IMR-90 (cell line): ENCODE measurements around the gene JSRP1. TPM values are rescaled to one million over a fixed set of nuclear protein-coding genes. Genes with fewer than 3 reads are reported as not detected.

Experiments
- microRNA-seq, 2 experiments: library from miRNA; stranded (forward) in 1 of 2; unstranded in 1 of 2; fragments of 10-50 nt in 1 of 2; fragments of <30 nt in 1 of 2; gene quantifications in 1 of 2; microRNA quantifications in 1 of 2; one replicate each; pipeline versions ENCODE3 to v1.1.0; 2013 to 2020; ENCODE audit not compliant: insufficient read depth in 1 of 2, insufficient read length in 1 of 2, unreplicated experiment in 1 of 2
- polyA plus RNA-seq, 3 experiments: library from polyadenylated mRNA; depleted of rRNA; stranded (reverse); fragments of >200 nt; gene quantifications; 2 replicates each; pipeline ENCODE4 v1.2.3, GENCODE V29; 2012; ENCODE audit warnings: low replicate concordance in 1 of 3
- small RNA-seq, 5 experiments: library from RNA; depleted of rRNA; stranded (forward); fragments of <200 nt; gene quantifications; one replicate each; pipeline ENCODE3, GENCODE V24; 2012
- total RNA-seq: library from RNA; depleted of rRNA; stranded (reverse); fragments of >200 nt; gene quantifications from 2 replicates; pipeline ENCODE4 v1.2.3, GENCODE V29; 2012; rRNA removed

Gene JSRP1
- total and polyA plus RNA-seq, 2 of the 4 experiments (the other 2 are of a cell fraction): not detected

Small RNA genes lying within 50 kb of the gene (microRNA-seq; reads per million reads assigned to microRNA genes)
- gene MIR1227 (ENCODE audit: insufficient read depth in 1 of 2, insufficient read length in 1 of 2, unreplicated experiment in 1 of 2) (1.0 to 2.9 reads per million in 2 experiments), gene MIR4321 (ENCODE audit: unreplicated experiment) (not detected)

Small RNA genes lying within 50 kb of the gene (small RNA-seq; reads per million reads assigned to genes)
- 0 reads per million in 5 experiments for gene MIR1227

Other genes starting within 250 kb of the JSRP1 start
- 24.4 and 25.8 TPM in 2 replicates for gene BTBD2, start 240.7 kb downstream of the JSRP1 start, total RNA-seq
- 65.7 and 67.1 TPM in 2 replicates for gene BTBD2, start 240.7 kb downstream of the JSRP1 start, polyA plus RNA-seq (2012; rRNA removed)
- gene MKNK2, start 205.2 kb downstream of the JSRP1 start, total RNA-seq: 20.8 and 21.9 TPM in 2 replicates
- gene MKNK2, start 205.2 kb downstream of the JSRP1 start, polyA plus RNA-seq (2012; rRNA removed): 31.8 and 37.5 TPM in 2 replicates
- 8.9 and 9.3 TPM in 2 replicates for gene MOB3A, start 160.1 kb downstream of the JSRP1 start, total RNA-seq
- 26.5 and 28.8 TPM in 2 replicates for gene MOB3A, start 160.1 kb downstream of the JSRP1 start, polyA plus RNA-seq (2012; rRNA removed)
- gene IZUMO4, start 159.5 kb downstream of the JSRP1 start, total RNA-seq: 0.56 and 0.72 TPM in 2 replicates
- gene IZUMO4, start 159.5 kb downstream of the JSRP1 start, polyA plus RNA-seq (2012; rRNA removed): 2.8 and 3.4 TPM in 2 replicates
- gene AP3D1, start 104.9 kb downstream of the JSRP1 start, total RNA-seq: 75.3 and 76.1 TPM in 2 replicates
- gene AP3D1, start 104.9 kb downstream of the JSRP1 start, polyA plus RNA-seq (2012; rRNA removed): 129 and 132 TPM in 2 replicates
- gene DOT1L, start 92.5 kb downstream of the JSRP1 start, total RNA-seq: 2.5 TPM in 2 replicates
- gene DOT1L, start 92.5 kb downstream of the JSRP1 start, polyA plus RNA-seq (2012; rRNA removed): 12.6 and 22.0 TPM in 2 replicates
- 31.7 and 33.1 TPM in 2 replicates for gene PLEKHJ1, start 20.1 kb downstream of the JSRP1 start, total RNA-seq
- gene PLEKHJ1, start 20.1 kb downstream of the JSRP1 start, polyA plus RNA-seq (2012; rRNA removed): 62.8 and 69.8 TPM in 2 replicates
- gene SF3A2, start 19.6 kb downstream of the JSRP1 start, total RNA-seq: 4.8 and 7.5 TPM in 2 replicates
- 29.8 and 34.5 TPM in 2 replicates for gene SF3A2, start 19.6 kb downstream of the JSRP1 start, polyA plus RNA-seq (2012; rRNA removed)
- gene AMH, start 7.1 kb downstream of the JSRP1 start, total RNA-seq: under 0.01 TPM in 1 of 2 replicates, not detected in the other
- 0.86 and 1.5 TPM in 2 replicates for gene AMH, start 7.1 kb downstream of the JSRP1 start, polyA plus RNA-seq (2012; rRNA removed)
- gene PEAK3, start 25.8 kb upstream of the JSRP1 start, total RNA-seq: under 0.01 TPM in 1 of 2 replicates, not detected in the other
- gene PEAK3, start 25.8 kb upstream of the JSRP1 start, polyA plus RNA-seq (2012; rRNA removed): 0.09 and 0.19 TPM in 2 replicates
- gene LINGO3, start 51.7 kb upstream of the JSRP1 start, total RNA-seq: not detected in 2 replicates
- gene LINGO3, start 51.7 kb upstream of the JSRP1 start, polyA plus RNA-seq (2012; rRNA removed): not detected in 2 replicates
- 145 and 200 TPM in 2 replicates for gene LSM7, start 72.2 kb upstream of the JSRP1 start, total RNA-seq
- gene LSM7, start 72.2 kb upstream of the JSRP1 start, polyA plus RNA-seq (2012; rRNA removed): 544 and 708 TPM in 2 replicates
- 3.4 and 4.2 TPM in 2 replicates for gene SPPL2B, start 72.3 kb upstream of the JSRP1 start, total RNA-seq
- gene SPPL2B, start 72.3 kb upstream of the JSRP1 start, polyA plus RNA-seq (2012; rRNA removed): 45.7 and 52.0 TPM in 2 replicates
- not detected in 2 replicates for gene TMPRSS9, start 103.8 kb upstream of the JSRP1 start, total RNA-seq
- not detected in 2 replicates for gene TMPRSS9, start 103.8 kb upstream of the JSRP1 start, polyA plus RNA-seq (2012; rRNA removed)
- 21.0 and 29.2 TPM in 2 replicates for gene TIMM13, start 171.2 kb upstream of the JSRP1 start, total RNA-seq
- gene TIMM13, start 171.2 kb upstream of the JSRP1 start, polyA plus RNA-seq (2012; rRNA removed): 62.3 and 93.7 TPM in 2 replicates
- gene LMNB2, start 200.5 kb upstream of the JSRP1 start, total RNA-seq: 104 and 108 TPM in 2 replicates
- 106 and 117 TPM in 2 replicates for gene LMNB2, start 200.5 kb upstream of the JSRP1 start, polyA plus RNA-seq (2012; rRNA removed)
- 28.1 and 30.1 TPM in 2 replicates for gene GADD45B, start 219.7 kb upstream of the JSRP1 start, total RNA-seq
- gene GADD45B, start 219.7 kb upstream of the JSRP1 start, polyA plus RNA-seq (2012; rRNA removed): 84.0 and 106 TPM in 2 replicates